ENCODE data around the gene ZBED4. TPM values are rescaled to one million over a fixed set of nuclear protein-coding genes. Genes with fewer than 3 reads are reported as not detected.

The ZBED4 gene
- total and polyA plus RNA-seq, 2 experiments from 2014 or later: 8.5 to 31.9 TPM

DNA sequence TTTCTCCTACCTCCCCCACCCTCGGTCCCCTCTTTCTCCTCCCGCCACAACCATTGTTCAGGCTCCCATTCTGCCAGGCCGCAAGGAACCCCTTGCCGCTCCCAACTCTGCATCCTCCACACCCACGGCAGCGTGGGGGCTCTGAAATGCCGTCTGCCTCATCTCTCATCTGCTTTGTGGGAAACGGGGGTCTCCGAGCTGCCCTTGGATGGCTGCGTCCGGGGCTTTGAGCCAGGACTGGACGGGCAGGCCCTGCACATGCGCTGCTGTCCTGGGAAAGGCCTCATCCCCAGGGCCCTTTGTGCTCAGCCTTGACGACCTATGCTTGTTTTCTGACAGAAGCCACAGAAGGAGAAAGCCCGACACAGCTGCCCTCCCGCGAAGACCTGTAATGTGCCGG lies 73.3 kb downstream of the ZBED4 start:
- H3K4me3 ChIP-seq: no peak overlapping the region
- peaks cover 9% of the 10 kb centered on the region for H3K27me3 ChIP-seq (ENCODE audit: insufficient read depth)
- no peaks in the 10 kb centered on the region; the same call in 1 of the 2 replicates for H3F3A ChIP-seq (replicated peaks; ENCODE audit: low read depth)
- ATAC-seq (no peak), DNase-seq (ENCODE audit: low spot score) (no peak)
- Mint-ChIP-seq H3K27me3 (ENCODE audit: insufficient read depth, low read depth, poor library complexity) (peaks cover 18% of the 10 kb centered on the region), H3K36me3 (ENCODE audit: low read depth) (peaks cover 4% of the 10 kb centered on the region; the same call in 2 of the 3 replicates), H3K27ac (no peak overlapping the region), H3K4me3 (no peak overlapping the region), H3K9me3 (no peaks in the 10 kb centered on the region), H3K4me1 (peaks cover 19% of the 10 kb centered on the region)
- H2AFZ ChIP-seq: no peak overlapping the region
- H3K27ac ChIP-seq (ENCODE audit: low read depth): no peak overlapping the region
- H3K79me2 ChIP-seq (replicated peaks; ENCODE audit: insufficient read depth): no peaks in the 10 kb centered on the region
- no peak overlapping the region for H3K4me2 ChIP-seq
- no peaks in the 10 kb centered on the region for H3K9me2 ChIP-seq (ENCODE audit: insufficient read depth)
- no peaks in the 10 kb centered on the region for H3K36me3 ChIP-seq (ENCODE audit: insufficient read depth)
- no peaks in the 10 kb centered on the region; the same call in 1 of the 2 replicates for H3K4me1 ChIP-seq (ENCODE audit: insufficient read depth)
- TF ChIP-seq ZNF114 (CRISPR knock-in tag; IDR thresholded peaks at IDR 0.05): no peak
- no peak for TF ChIP-seq STAT1 (IDR thresholded peaks at IDR 0.05; ENCODE audit: unreplicated experiment)
- TF ChIP-seq, protein P1, sequence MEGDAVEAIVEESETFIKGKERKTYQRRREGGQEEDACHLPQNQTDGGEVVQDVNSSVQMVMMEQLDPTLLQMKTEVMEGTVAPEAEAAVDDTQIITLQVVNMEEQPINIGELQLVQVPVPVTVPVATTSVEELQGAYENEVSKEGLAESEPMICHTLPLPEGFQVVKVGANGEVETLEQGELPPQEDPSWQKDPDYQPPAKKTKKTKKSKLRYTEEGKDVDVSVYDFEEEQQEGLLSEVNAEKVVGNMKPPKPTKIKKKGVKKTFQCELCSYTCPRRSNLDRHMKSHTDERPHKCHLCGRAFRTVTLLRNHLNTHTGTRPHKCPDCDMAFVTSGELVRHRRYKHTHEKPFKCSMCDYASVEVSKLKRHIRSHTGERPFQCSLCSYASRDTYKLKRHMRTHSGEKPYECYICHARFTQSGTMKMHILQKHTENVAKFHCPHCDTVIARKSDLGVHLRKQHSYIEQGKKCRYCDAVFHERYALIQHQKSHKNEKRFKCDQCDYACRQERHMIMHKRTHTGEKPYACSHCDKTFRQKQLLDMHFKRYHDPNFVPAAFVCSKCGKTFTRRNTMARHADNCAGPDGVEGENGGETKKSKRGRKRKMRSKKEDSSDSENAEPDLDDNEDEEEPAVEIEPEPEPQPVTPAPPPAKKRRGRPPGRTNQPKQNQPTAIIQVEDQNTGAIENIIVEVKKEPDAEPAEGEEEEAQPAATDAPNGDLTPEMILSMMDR (conservative IDR thresholded peaks at IDR 0.05; ENCODE audit: low read depth in 2 of 2): no peak
- no peaks in the 10 kb centered on the region for H4K20me1 ChIP-seq (replicated peaks; ENCODE audit: insufficient read depth)

DNA sequence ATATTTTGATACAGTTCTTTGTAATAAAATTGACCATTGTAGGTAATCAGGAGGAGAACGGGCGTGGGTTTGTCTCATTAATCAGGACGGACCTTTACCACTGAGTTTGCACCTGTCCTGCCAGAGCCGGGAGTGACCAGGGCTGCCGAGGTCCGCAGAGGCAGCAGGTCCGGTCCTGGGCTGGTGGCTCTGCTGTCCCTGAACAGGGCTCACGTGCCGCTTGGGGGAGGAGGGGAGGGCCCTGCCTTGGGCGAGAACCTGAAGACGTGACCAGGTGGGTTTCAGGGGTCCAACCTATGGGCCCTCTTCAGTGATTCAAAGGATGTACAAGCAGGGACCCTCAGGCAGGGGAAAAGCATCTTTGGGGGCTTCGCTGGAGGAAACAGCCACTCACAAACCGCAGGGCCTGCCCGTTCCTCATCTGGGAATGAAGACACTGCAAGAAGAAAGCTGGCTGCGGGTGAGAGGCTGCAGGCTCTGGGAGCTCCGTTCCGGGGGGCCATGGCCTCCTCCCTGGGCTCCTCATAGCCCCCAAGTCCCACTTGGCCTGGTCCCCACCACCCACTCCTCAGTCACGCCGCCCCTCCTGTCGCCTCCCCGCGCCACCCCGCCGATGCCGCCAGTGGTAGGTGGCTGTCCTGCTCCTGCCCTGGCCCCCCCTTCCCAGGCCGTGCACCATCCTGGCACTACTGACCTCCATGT lies 74.0 kb downstream of the ZBED4 start:
- Histone ChIP-seq H3K4me1 (ENCODE audit: insufficient read depth) (no peaks in the 10 kb centered on the region; the same call in 1 of the 2 replicates), H3K4me3 (no peak overlapping the region), H3K36me3 (ENCODE audit: insufficient read depth) (no peaks in the 10 kb centered on the region), H2AFZ (no peak overlapping the region), H3F3A (replicated peaks; ENCODE audit: low read depth) (no peaks in the 10 kb centered on the region; the same call in 1 of the 2 replicates), H3K9me2 (ENCODE audit: insufficient read depth) (no peaks in the 10 kb centered on the region), H3K4me2 (no peak overlapping the region), H3K79me2 (replicated peaks; ENCODE audit: insufficient read depth) (no peaks in the 10 kb centered on the region), H3K27me3 (ENCODE audit: insufficient read depth) (peaks cover 9% of the 10 kb centered on the region), H3K27ac (ENCODE audit: low read depth) (no peak overlapping the region), H4K20me1 (replicated peaks; ENCODE audit: insufficient read depth) (no peaks in the 10 kb centered on the region)
- TF ChIP-seq, protein P2, sequence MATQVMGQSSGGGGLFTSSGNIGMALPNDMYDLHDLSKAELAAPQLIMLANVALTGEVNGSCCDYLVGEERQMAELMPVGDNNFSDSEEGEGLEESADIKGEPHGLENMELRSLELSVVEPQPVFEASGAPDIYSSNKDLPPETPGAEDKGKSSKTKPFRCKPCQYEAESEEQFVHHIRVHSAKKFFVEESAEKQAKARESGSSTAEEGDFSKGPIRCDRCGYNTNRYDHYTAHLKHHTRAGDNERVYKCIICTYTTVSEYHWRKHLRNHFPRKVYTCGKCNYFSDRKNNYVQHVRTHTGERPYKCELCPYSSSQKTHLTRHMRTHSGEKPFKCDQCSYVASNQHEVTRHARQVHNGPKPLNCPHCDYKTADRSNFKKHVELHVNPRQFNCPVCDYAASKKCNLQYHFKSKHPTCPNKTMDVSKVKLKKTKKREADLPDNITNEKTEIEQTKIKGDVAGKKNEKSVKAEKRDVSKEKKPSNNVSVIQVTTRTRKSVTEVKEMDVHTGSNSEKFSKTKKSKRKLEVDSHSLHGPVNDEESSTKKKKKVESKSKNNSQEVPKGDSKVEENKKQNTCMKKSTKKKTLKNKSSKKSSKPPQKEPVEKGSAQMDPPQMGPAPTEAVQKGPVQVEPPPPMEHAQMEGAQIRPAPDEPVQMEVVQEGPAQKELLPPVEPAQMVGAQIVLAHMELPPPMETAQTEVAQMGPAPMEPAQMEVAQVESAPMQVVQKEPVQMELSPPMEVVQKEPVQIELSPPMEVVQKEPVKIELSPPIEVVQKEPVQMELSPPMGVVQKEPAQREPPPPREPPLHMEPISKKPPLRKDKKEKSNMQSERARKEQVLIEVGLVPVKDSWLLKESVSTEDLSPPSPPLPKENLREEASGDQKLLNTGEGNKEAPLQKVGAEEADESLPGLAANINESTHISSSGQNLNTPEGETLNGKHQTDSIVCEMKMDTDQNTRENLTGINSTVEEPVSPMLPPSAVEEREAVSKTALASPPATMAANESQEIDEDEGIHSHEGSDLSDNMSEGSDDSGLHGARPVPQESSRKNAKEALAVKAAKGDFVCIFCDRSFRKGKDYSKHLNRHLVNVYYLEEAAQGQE (IDR thresholded peaks at IDR 0.05; ENCODE audit: unreplicated experiment): no peak
- TF ChIP-seq ZNF331 (CRISPR knock-in tag; IDR thresholded peaks at IDR 0.05; ENCODE audit: low read depth) (no peak), POLR2AphosphoS5 (IDR thresholded peaks at IDR 0.05; ENCODE audit: low read depth) (no peak)
- Mint-ChIP-seq H3K4me3 (no peak overlapping the region), H3K9me3 (no peaks in the 10 kb centered on the region), H3K27me3 (ENCODE audit: insufficient read depth, low read depth, poor library complexity) (peaks cover 18% of the 10 kb centered on the region), H3K36me3 (ENCODE audit: low read depth) (peaks cover 2% of the 10 kb centered on the region; the same call in 1 of the 3 replicates), H3K27ac (no peak overlapping the region), H3K4me1 (peaks cover 19% of the 10 kb centered on the region)
- DNase-seq (ENCODE audit: low spot score): no peak
- ATAC-seq: no peak
